Dermis lymphatic vessel endothelial cell (primary cell): ENCODE measurements around the gene NPIPB9. TPM values are rescaled to one million over a fixed set of nuclear protein-coding genes. Genes with fewer than 3 reads are reported as not detected.

Source experiments
- total RNA-seq: library from RNA; depleted of rRNA; stranded (reverse); fragments of >200 nt; gene quantifications from 2 replicates; pipeline ENCODE4 v1.2.1, GENCODE V29; 2014

Gene NPIPB9
- total RNA-seq = 0.87 and 1.7 TPM in 2 replicates

GRCh38 chr16:28751487-28751886 is at the start of gene NPIPB9:
NPIPB9 (plus strand) TSS chr16:28751787.

GRCh38 chr16:28711220-28712083 is 40.1 kb upstream of the NPIPB9 start, which contains the start of gene EIF3C:
EIF3C (plus strand) TSS chr16:28711464; CDS start chr16:28711687, 223 bp downstream.

Other genes with a start within 250 kb of the NPIPB9 start
- gene IL27, start 245.0 kb upstream of the NPIPB9 start, total RNA-seq = not detected in 2 replicates
- gene NUPR1, start 212.8 kb upstream of the NPIPB9 start, total RNA-seq = 4.0 and 5.3 TPM in 2 replicates
- gene SGF29, start 197.9 kb upstream of the NPIPB9 start, total RNA-seq = 8.9 and 9.1 TPM in 2 replicates
- not detected in 2 replicates for gene SULT1A2, start 154.7 kb upstream of the NPIPB9 start, total RNA-seq
- 0.87 and 3.2 TPM in 2 replicates for gene SULT1A1, start 141.7 kb upstream of the NPIPB9 start, total RNA-seq
- 0.22 and 0.34 TPM in 2 replicates for gene NPIPB8, start 113.7 kb upstream of the NPIPB9 start, total RNA-seq
- 197 and 204 TPM in 2 replicates for gene EIF3C, start 40.3 kb upstream of the NPIPB9 start, total RNA-seq
- 19.4 and 20.2 TPM in 2 replicates for gene ATXN2L, start 71.2 kb downstream of the NPIPB9 start, total RNA-seq
- 88.3 and 107 TPM in 2 replicates for gene TUFM, start 94.6 kb downstream of the NPIPB9 start, total RNA-seq
- gene SH2B1, start 112.1 kb downstream of the NPIPB9 start, total RNA-seq = 6.6 and 8.2 TPM in 2 replicates
- 0.17 TPM in 1 of 2 replicates, not detected in the other for gene ATP2A1, start 126.7 kb downstream of the NPIPB9 start, total RNA-seq
- gene RABEP2, start 173.5 kb downstream of the NPIPB9 start, total RNA-seq = 33.1 and 36.9 TPM in 2 replicates
- not detected in 2 replicates for gene CD19, start 180.2 kb downstream of the NPIPB9 start, total RNA-seq
- 21.9 and 22.3 TPM in 2 replicates for gene NFATC2IP, start 199.2 kb downstream of the NPIPB9 start, total RNA-seq
- 21.9 and 22.0 TPM in 2 replicates for gene SPNS1, start 223.0 kb downstream of the NPIPB9 start, total RNA-seq
- gene LAT, start 233.3 kb downstream of the NPIPB9 start, total RNA-seq = 0.43 and 0.52 TPM in 2 replicates